ENCODE data around the gene RMND5B.

DNA sequence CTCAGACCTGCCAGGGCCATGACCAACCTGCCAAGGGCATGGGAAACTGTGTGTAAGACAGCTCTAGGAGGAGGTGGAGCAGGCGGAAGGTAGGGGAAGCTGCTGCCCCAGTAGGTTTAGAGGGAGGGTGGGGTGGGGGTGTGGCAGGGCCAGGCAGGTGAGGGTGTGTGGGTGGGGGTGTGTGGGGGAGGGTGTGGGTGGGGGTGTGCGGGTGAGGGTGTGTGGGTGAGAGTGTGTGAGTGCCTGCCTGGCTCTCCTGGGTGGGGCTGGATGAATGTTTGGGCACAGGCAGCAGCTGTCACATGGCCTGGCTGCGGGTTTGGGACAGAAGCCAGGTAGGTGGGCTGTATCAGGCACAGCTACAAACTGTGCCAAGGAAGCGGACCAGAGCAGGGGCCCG lies 26.3 kb upstream of the RMND5B start:
- TF ChIP-seq, protein P1, sequence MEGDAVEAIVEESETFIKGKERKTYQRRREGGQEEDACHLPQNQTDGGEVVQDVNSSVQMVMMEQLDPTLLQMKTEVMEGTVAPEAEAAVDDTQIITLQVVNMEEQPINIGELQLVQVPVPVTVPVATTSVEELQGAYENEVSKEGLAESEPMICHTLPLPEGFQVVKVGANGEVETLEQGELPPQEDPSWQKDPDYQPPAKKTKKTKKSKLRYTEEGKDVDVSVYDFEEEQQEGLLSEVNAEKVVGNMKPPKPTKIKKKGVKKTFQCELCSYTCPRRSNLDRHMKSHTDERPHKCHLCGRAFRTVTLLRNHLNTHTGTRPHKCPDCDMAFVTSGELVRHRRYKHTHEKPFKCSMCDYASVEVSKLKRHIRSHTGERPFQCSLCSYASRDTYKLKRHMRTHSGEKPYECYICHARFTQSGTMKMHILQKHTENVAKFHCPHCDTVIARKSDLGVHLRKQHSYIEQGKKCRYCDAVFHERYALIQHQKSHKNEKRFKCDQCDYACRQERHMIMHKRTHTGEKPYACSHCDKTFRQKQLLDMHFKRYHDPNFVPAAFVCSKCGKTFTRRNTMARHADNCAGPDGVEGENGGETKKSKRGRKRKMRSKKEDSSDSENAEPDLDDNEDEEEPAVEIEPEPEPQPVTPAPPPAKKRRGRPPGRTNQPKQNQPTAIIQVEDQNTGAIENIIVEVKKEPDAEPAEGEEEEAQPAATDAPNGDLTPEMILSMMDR (IDR thresholded peaks at IDR 0.05; ENCODE audit: low read length), result no peak
- TF ChIP-seq EZH2 (optimal IDR thresholded peaks at IDR 0.05; ENCODE audit: low read depth, low read length), result no peak
